GM21381 (cell line): ENCODE measurements around the gene VN1R5.
"Not testable (repeated sequence)": the region's sequence is repeated elsewhere in the genome, so short reads cannot be mapped to it uniquely, and the experiment has no call there.

Experiments
- ATAC-seq: cut with Tn5 transposase; IDR thresholded peaks from one replicate; pipeline ENCODE4 v1.9.1; 2021; ENCODE audit warnings: mild to moderate bottlenecking, moderate library complexity; ENCODE audit not compliant: unreplicated experiment

The VN1R5 gene

DNA sequence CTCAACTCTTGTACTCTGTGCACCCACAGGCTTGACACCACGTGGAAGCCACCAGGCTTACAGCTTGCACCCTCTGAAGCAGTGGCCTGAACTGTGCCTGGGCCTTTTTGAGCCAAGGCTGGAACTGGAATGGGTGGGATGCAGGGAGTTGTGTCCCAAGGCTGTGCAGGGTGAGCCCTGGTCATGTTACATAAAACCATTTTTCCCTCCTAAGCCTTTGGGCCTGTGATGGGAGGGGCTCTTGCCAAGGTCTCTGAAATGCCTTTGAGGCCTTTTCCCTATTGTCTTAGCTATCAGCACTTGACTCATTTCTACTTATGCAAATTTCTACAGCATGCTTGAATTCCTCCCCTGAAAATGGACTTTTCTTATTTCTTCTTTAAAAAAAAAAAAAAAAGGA, 14.1 kb downstream of the VN1R5 start:
- ATAC-seq = no peak

DNA sequence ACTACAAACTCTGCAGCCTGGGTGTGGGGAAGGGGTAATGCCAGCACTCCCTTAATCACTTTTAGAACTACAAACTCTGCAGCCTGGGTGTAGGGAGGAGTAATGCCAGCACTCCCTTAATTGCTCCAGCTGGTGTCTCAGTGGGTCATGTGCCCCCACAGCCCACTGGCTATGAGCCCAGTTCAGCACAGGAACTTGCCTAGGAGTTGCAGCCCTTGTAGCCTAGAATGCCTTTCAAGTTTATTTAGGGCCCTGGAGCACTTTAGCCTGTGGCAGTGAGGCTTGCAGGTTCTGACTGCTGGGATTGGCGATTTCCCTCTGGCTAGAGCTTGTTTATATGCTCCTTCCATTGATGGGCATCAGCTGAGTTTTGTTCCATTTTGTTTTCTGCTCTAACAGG, 17.1 kb downstream of the VN1R5 start:
- ATAC-seq = no peak

DNA sequence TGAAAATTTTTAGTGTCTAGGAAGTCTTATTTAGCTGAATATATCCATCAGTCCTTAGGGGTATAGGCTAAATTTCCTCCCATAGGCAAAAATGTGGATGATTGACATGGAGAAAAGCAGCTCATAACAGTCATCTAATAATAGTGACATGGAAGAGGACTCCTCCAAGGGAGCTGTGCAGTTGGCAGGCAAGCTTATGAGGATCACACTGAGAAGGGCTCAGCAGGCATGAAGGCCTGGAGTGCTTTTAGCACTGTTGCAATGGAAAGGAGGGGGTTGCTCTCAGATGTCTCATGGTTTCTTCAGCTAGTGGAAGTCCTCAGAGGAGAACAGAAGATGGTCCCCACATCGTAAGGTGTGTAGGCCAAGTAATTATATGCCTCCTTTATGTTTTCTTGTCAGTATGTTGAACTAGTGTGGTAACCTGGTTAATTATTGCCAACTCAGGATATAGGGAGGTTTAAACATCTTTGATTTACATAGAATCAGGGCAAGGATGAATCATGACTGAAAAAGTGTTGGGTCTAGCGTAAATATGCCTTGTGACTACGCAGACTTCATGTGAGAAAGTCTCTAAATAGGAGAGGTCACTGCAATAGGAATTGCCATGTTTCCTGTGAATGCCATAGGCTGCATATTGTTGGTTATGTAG, 18.9 kb downstream of the VN1R5 start:
- ATAC-seq = no peak

GRCh38 chr1:247277191-247277590, 21.3 kb downstream of the VN1R5 start:
- no peak for ATAC-seq

DNA sequence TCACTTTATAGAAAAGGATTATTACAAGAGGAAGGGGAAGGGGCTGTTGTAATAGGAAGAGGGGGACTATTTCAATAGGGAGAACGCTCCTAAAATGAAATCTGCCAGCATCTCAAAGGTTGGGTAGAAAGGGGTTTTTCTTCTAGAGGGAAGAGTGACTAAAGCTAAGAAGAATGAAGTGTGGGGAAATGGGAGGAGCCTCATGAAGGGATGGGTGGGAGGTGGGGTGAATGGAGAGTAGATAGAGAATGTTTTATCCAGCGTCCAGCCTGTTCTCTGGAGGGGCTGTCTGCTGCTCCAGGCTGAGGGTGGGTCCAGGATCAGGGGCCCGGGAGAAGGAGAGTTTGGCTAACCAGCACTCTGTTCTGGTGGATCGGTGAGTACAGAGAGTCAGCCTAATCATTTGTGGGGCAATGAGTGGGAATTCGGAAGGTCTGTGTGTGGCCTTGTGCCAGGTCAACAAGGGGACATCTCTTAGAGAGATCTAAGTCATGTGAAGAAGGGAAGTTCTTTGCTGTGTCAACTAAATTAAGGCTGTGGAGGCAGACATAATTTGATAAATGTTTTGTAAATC, 25.2 kb downstream of the VN1R5 start:
- ATAC-seq = no peak

GRCh38 chr1:247286134-247286670, 30.3 kb downstream of the VN1R5 start:
- no peak for ATAC-seq

DNA sequence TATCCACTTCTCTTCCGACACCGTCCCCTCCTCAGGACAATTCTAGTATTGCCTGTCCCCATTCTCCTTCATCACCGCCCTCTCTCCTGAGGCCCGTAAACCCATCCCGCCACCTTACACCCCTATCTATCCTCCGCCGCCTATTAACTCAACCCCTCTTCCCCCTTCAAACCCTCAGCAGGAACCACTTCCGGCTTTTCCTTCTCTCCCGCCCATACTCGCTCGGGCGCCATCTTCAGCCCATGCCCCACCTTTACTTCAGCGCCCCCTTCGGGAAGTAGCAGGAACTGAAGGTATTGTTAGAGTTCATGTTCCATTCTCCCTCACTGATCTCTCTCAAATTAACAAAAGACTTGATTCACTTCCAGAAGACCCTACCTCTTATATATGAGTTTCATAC, 31.6 kb downstream of the VN1R5 start:
- no peak for ATAC-seq

- ATAC-seq = no peak
Measured at GRCh38 chr1:247288341-247288740, 32.5 kb downstream of the VN1R5 start.

GRCh38 chr1:247289274-247289892, 33.5 kb downstream of the VN1R5 start:
- not testable (repeated sequence) for ATAC-seq

DNA sequence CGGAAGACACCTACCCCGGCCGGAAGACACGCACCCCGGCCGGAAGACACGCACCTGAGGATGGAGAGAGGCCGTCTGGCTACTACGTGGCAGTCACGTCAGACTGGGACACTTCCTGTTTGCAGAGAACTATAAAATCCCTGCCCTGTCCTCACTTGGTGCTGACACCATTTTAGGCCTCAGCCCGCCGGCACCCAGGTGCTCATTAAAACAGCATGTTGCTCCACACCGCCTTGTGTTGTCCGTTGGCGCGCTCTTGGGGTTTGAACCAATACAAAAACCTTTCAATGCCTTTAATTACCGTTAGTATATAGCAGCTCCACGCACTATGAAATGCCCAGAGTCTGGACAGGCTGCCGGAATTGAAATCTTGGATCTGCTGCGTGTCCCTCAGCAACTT, 34.7 kb downstream of the VN1R5 start:
- ATAC-seq = no peak

DNA sequence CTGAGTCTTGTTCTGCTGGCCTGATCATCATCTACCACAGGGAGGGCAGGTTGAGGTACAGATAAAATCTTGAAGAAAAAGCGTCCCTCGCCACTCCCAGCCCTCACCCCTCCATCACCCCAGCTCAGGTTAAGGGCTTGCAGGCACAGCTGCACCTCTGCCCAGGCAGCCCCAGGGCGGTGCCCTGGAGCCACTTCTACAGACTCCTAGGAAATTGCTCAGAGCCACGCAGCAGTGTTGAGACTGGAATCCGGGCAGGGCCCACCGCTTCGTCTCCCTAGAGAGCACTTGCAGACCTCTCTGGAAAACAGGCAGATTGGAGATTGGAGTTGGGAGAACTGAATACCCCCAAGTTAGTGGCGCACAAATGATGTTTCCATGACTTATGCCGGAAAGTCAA, 35.3 kb downstream of the VN1R5 start:
- ATAC-seq = no peak

DNA sequence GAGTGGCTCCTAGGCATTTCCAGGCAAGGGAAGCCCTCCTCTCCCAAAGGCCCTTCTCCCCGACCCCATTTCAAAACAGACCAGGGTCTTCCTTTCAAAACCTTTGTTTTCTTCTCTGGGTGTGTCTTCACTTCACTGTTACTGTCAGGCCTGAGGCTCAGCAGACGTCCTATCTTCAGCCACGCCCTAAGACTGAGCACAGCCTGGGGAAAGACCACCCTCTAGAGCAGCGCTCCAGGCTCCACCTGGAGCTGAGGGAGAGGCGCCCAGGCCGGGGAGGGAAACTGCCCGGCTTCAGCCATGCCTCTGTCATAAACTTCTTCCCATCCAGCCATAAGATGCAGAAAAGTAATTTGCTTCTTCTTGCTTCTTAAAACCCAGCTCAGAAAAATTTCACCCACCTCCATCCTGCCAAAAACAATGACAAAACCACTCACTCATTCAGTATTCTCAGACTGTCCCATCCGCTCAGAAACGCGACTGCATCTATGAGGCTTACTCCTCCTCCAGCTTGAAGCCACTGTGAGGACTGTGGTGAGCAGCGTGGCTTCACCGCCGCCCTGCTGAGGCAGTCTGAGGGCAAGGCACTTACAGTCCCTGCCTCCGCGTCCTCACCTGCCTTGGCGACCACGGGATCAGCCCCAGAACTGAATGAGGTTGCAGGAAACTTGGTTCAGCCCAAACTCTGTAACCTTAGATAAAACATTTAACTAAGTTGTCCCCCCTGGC, 36.1 kb downstream of the VN1R5 start:
- ATAC-seq = no peak

DNA sequence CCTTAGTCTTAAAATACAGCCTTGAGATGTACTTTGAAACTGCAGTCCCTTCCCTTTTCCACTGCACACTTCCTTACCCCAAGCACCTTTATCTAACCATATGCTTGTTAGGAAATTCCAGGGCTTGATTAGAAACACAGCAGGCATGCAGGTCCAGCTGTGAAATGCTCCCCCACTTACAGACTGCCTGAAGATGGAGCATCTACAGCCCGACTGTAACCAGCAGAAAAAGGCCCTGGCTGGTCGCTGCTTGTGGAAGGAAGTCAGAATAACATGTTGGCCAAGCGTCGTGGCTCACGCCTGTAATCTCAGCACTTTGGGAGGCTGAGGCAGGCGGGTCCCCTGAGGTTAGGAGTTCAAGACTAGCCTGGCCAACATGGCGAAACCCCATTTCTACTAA, 37.2 kb downstream of the VN1R5 start:
- no peak for ATAC-seq

- no peak for ATAC-seq
Measured at GRCh38 chr1:247294282-247294681, 38.4 kb downstream of the VN1R5 start.

GRCh38 chr1:247295274-247295684, 39.4 kb downstream of the VN1R5 start:
- ATAC-seq = no peak

DNA sequence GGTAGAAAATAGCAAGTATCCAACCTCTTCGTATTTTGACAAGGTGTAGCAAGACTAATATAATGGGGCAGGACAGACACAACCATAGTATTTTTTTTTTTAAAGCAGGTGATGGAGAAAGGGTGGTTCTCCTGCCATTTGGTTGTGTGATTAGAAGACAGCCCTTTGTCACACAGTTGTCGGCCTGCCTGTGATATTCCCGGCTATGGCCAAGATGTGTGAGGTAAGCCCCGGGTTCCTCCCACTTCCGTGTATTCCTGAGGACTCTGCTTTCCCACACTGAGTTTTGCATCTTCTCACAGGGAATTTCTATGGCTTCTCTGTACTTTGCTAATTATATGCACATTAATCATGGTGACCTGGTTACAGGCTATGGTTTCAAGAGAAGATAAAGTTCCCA, 39.9 kb downstream of the VN1R5 start:
- ATAC-seq = no peak

- no peak for ATAC-seq
Measured at GRCh38 chr1:247296599-247297180, 40.8 kb downstream of the VN1R5 start.

DNA sequence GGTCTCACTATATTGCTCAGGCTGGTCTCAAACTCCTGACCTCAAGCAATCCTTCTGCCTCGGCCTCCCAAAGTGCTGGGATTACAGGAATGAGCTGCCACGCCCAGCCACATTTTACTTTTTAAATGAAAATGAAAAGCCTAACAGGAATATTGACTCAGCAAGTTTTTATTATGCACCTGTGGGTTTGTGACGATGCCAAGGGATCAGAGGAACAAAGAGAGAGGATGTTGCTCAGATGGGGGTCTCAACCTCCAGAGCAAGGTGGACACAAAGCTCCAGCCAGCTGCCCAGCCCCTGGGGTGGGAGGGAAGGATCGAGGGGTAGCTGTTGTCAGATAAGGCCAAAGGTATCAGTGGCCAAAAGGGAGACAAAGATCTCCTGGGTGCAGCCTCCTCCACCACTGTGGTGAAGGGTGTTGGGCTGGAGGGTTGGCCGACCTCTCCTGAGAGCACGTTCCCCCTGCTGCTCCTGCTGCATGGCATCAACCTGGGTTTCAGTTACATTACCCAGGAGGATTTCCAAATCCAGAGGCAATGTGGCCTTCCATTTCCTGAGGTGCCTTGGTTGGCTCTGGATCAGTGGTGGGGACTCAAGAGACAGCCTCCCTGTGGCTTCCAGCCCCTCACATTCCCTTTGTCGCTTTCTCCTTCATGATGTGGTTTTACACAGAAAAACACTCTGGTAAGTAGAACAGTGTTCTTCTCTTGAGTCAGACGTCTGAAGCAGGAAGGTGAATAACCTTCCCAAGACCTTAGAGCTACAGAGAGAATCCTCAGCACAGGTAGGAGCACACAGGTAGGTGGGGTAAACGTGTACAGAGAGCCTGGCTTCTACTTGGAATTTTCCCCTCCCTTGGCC, 41.6 kb downstream of the VN1R5 start:
- ATAC-seq = no peak

DNA sequence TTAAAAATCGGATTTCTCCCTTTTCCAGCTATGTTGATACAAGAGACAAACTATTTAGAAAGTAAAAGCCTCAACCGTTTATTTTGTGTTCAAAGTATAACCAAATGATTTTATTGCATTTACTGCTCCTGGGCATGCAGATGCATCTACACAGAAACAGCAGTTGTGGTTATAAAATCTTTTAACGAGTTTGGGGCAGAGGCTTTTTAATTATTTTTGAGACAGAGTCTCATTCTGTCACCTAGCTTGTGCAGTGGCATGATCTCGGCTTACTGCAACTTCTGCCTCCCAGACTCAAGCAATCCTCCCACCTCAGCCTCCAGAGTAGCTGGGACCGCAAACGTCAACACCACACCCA, 42.2 kb downstream of the VN1R5 start:
- ATAC-seq = no peak

GRCh38 chr1:247298701-247299100, 42.8 kb downstream of the VN1R5 start:
- no peak for ATAC-seq
